CD14-positive monocyte (primary cell): ENCODE results near the gene OAT. TPM values are rescaled to one million over a fixed set of nuclear protein-coding genes. Genes with fewer than 3 reads are reported as not detected.

Experiments used
- DNase-seq, 3 donors: peaks; one replicate each; pipeline ENCODE4 v3.0.0-alpha.2; 2011 to 2022
- H2AFZ ChIP-seq: 2 replicates; pipeline ENCODE4 v1.6.0; 2012; ENCODE audit warnings: mild to moderate bottlenecking, low read depth, low read length, inconsistent platforms; ENCODE audit not compliant: insufficient read depth, poor library complexity, severe bottlenecking
- H3K27ac ChIP-seq, 2 donors: 1 replicate in 1 of 2; 2 replicates in 1 of 2; pipeline ENCODE4 v1.5.1; 2012 to 2013; ENCODE audit warnings: low read length in 2 of 2, control low read depth in 1 of 2, inconsistent platforms in 1 of 2, low read depth in 1 of 2, mild to moderate bottlenecking in 1 of 2
- H3K27me3 ChIP-seq, 2 donors: one replicate each; pipeline versions ENCODE4 v1.6.0 to v1.6.1; 2011 to 2013; ENCODE audit warnings: low read length in 2 of 2; ENCODE audit not compliant: control insufficient read depth in 2 of 2, insufficient read depth in 2 of 2
- H3K36me3 ChIP-seq, 2 donors: replicated peaks in 1 of 2; 1 replicate in 1 of 2; 2 replicates in 1 of 2; pipeline versions ENCODE4 v1.5.1 to v1.6.1; 2012 to 2013; ENCODE audit warnings: low read length in 2 of 2, control low read depth in 1 of 2, inconsistent platforms in 1 of 2, mild to moderate bottlenecking in 1 of 2; ENCODE audit not compliant: insufficient read depth in 2 of 2, control insufficient read depth in 1 of 2
- H3K4me1 ChIP-seq, 2 donors: 1 replicate in 1 of 2; 2 replicates in 1 of 2; pipeline versions ENCODE4 v1.5.1 to v1.6.1; 2012 to 2013; ENCODE audit warnings: low read length in 2 of 2, control low read depth in 1 of 2, inconsistent platforms in 1 of 2, mild to moderate bottlenecking in 1 of 2, moderate library complexity in 1 of 2; ENCODE audit not compliant: insufficient read depth in 2 of 2, control insufficient read depth in 1 of 2
- H3K4me2 ChIP-seq: replicated peaks from 2 replicates; pipeline ENCODE3; 2012; ENCODE audit warnings: low read length, moderate library complexity, mild to moderate bottlenecking; ENCODE audit not compliant: poor library complexity, severe bottlenecking; ENCODE audit errors: extremely low read depth
- H3K4me3 ChIP-seq, 3 experiments: fragments of 200-600 bp in 1 of 3; sonication (generic) in 1 of 3; replicated peaks in 1 of 3; 1 replicate in 2 of 3; 2 replicates in 1 of 3; pipeline ENCODE4 v1.5.1; 2011 to 2013; ENCODE audit warnings: low read length in 3 of 3, mild to moderate bottlenecking in 3 of 3, control low read depth in 2 of 3, low read depth in 2 of 3, inconsistent platforms in 1 of 3, moderate library complexity in 1 of 3
- H3K79me2 ChIP-seq: 2 replicates; pipeline ENCODE4 v1.6.0; 2012; ENCODE audit warnings: mild to moderate bottlenecking, control low read depth, inconsistent platforms, low read length, moderate library complexity; ENCODE audit not compliant: insufficient read depth
- H3K9ac ChIP-seq: 2 replicates; pipeline ENCODE4 v1.6.0; 2017; ENCODE audit warnings: low read length, mild to moderate bottlenecking; ENCODE audit not compliant: insufficient read depth, poor library complexity, severe bottlenecking
- H3K9me3 ChIP-seq, 2 donors: replicated peaks in 1 of 2; 1 replicate in 1 of 2; 2 replicates in 1 of 2; pipeline versions ENCODE4 v1.5.1 to v1.6.1; 2012 to 2013; ENCODE audit warnings: low read length in 2 of 2, control low read depth in 1 of 2; ENCODE audit not compliant: control insufficient read depth in 1 of 2, insufficient read depth in 1 of 2
- H4K20me1 ChIP-seq: 2 replicates; pipeline ENCODE4 v1.6.0; 2012; ENCODE audit warnings: mild to moderate bottlenecking, low read length, control low read depth, moderate library complexity; ENCODE audit not compliant: insufficient read depth
- H3K27ac Mint-ChIP-seq, 7 donors: one replicate each; pipeline ENCODE4 v1.8.0; 2020; ENCODE audit warnings: mild to moderate bottlenecking in 7 of 7, mixed read lengths in 7 of 7, moderate library complexity in 6 of 7, inconsistent platforms in 2 of 7
- H3K27me3 Mint-ChIP-seq, 3 donors: one replicate each; pipeline ENCODE4 v1.8.0; 2021 to 2022; ENCODE audit warnings: low read depth in 3 of 3, mild to moderate bottlenecking in 3 of 3, mixed read lengths in 3 of 3, moderate library complexity in 3 of 3, inconsistent platforms in 1 of 3
- H3K36me3 Mint-ChIP-seq, 2 donors: one replicate each; pipeline ENCODE4 v1.8.0; 2020; ENCODE audit warnings: mixed read lengths in 2 of 2, inconsistent platforms in 1 of 2, mild to moderate bottlenecking in 1 of 2
- H3K4me1 Mint-ChIP-seq: one replicate; pipeline ENCODE4 v1.8.0; 2020; ENCODE audit warnings: mild to moderate bottlenecking, mixed read lengths
- H3K4me3 Mint-ChIP-seq, 2 donors: one replicate each; pipeline ENCODE4 v1.8.0; 2020; ENCODE audit warnings: mild to moderate bottlenecking in 2 of 2, mixed read lengths in 2 of 2, moderate library complexity in 1 of 2
- H3K9me3 Mint-ChIP-seq, 7 donors: one replicate each; pipeline ENCODE4 v1.8.0; 2020 to 2022; ENCODE audit warnings: mixed read lengths in 7 of 7, mild to moderate bottlenecking in 6 of 7, moderate library complexity in 6 of 7, inconsistent platforms in 2 of 7
- CTCF ChIP-seq: fragments of 200-600 bp; IDR thresholded peaks from one replicate; pipeline ENCODE4 v1.8.0; 2022; ENCODE audit warnings: antibody characterized with exemption, mild to moderate bottlenecking
- whole genome bisulfite sequencing: methylation state at CpG from one replicate; pipeline ENCODE4 v1.1.5; 2013; ENCODE audit warnings: missing lambda C conversion rate; ENCODE audit not compliant: insufficient coverage; 5-methylcytosine and 5-hydroxymethylcytosine counted together
- intact Hi-C, 2 donors: fragments of 100-400 bp; cut with micrococcal nuclease; formaldehyde crosslinking; loops; one replicate each; pipeline versions ENCODE4 v1.15.0 to v1.15.1; 2023
- polyA plus RNA-seq, 3 donors: library from polyadenylated mRNA; depleted of rRNA in 1 of 3; unstranded in 2 of 3; stranded (reverse) in 1 of 3; fragments of 300-500 nt in 2 of 3; fragments of >200 nt in 1 of 3; fragmentation: Illumina TruSeq in 2 of 3; gene quantifications; 1 replicate in 2 of 3; 2 replicates in 1 of 3; pipeline ENCODE4 v1.2.3, GENCODE V29; 2012 to 2021

Gene OAT
- polyA plus RNA-seq, 3 donors = 83.5 to 89.6 (median 87.3) TPM

- H3K27ac Mint-ChIP-seq = peak overlapping the region in 1 of 7 donors; percentile 70
- peaks cover 7% of the 10 kb centered on the region for H3K4me1 Mint-ChIP-seq
- 75% methylated on average over 4 of the region's 9 CpGs for WGBS
- TF ChIP-seq CTCF = no peak
- Histone ChIP-seq H4K20me1 (no peaks in the 10 kb centered on the region), H3K4me1 (peaks cover 3 to 7% of the 10 kb centered on the region in 2 donors), H3K4me2 (no peak overlapping the region), H3K4me3 (no peak overlapping the region), H3K27ac (no peak overlapping the region), H2AFZ (no peak overlapping the region), H3K36me3 (no peaks in the 10 kb centered on the region), H3K79me2 (no peaks in the 10 kb centered on the region), H3K9ac (no peak overlapping the region), H3K27me3 (peaks cover 16 to 30% of the 10 kb centered on the region in 2 donors), H3K9me3 (peaks cover 4 to 6% of the 10 kb centered on the region in 2 donors)
- H3K4me3 Mint-ChIP-seq = no peak overlapping the region
- DNase-seq = no peak
- intact Hi-C loops = no loop called here
- H3K9me3 Mint-ChIP-seq = peaks cover 2 to 12% (median 6%) of the 10 kb centered on the region in 7 donors
- peaks cover 0 to 8% of the 10 kb centered on the region in 2 donors for H3K36me3 Mint-ChIP-seq
- peaks cover 27 to 48% (median 42%) of the 10 kb centered on the region in 3 donors for H3K27me3 Mint-ChIP-seq
These were observed 42.3 kb downstream of the OAT start for GRCh38 chr10:124376411-124376810.

- no peak overlapping the region for H3K9ac ChIP-seq
- H3K27me3 Mint-ChIP-seq = peaks cover 24 to 42% (median 36%) of the 10 kb centered on the region in 3 donors
- no peak for TF ChIP-seq CTCF
- H3K9me3 Mint-ChIP-seq = peaks cover 2 to 12% (median 6%) of the 10 kb centered on the region in 7 donors
- peaks cover 0 to 7% of the 10 kb centered on the region in 2 donors for H3K4me1 ChIP-seq
- H3K79me2 ChIP-seq = no peaks in the 10 kb centered on the region
- H3K36me3 Mint-ChIP-seq = peaks cover 0 to 9% of the 10 kb centered on the region in 2 donors
- peaks cover 9 to 23% of the 10 kb centered on the region in 2 donors for H3K27me3 ChIP-seq
- H3K27ac ChIP-seq = no peak overlapping the region
- no peak overlapping the region for H3K4me3 ChIP-seq
- H3K4me3 Mint-ChIP-seq = no peak overlapping the region
- 97% methylated on average over 8 of the region's 11 CpGs for WGBS
- H4K20me1 ChIP-seq = no peaks in the 10 kb centered on the region
- peaks cover 9% of the 10 kb centered on the region for H3K4me1 Mint-ChIP-seq
- no peak overlapping the region for H2AFZ ChIP-seq
- intact Hi-C loops = no loop called here
- H3K27ac Mint-ChIP-seq = no peak overlapping the region
- H3K4me2 ChIP-seq = no peak overlapping the region
- peaks cover 4 to 6% of the 10 kb centered on the region in 2 donors for H3K9me3 ChIP-seq
- DNase-seq = no peak
- no peaks in the 10 kb centered on the region for H3K36me3 ChIP-seq
These were observed 43.0 kb downstream of the OAT start for GRCh38 chr10:124375691-124376090.
